Vagina (tissue), 2 donors: ENCODE results near the gene KRTAP5-5. TPM values are rescaled to one million over a fixed set of nuclear protein-coding genes. Genes with fewer than 3 reads are reported as not detected.

Source experiments
- DNase-seq, 2 donors: peaks; one replicate each; pipeline ENCODE4 v3.0.0-alpha.2; 2017; ENCODE audit errors: extremely low spot score in 2 of 2
- H3K27ac ChIP-seq: fragments of 200-600 bp; sonication (generic); one replicate; pipeline ENCODE4 v1.5.1; 2019
- H3K27me3 ChIP-seq: fragments of 200-600 bp; sonication (generic); one replicate; pipeline ENCODE4 v1.5.1; 2019
- H3K36me3 ChIP-seq, 2 donors: fragments of 200-600 bp; sonication (generic); one replicate each; pipeline ENCODE4 v1.5.1; 2017 to 2019
- H3K4me1 ChIP-seq: fragments of 200-600 bp; sonication (generic); one replicate; pipeline ENCODE4 v1.5.1; 2019
- H3K4me3 ChIP-seq, 2 donors: fragments of 200-600 bp; sonication (generic); 1 replicate in 1 of 2; 2 replicates in 1 of 2; pipeline ENCODE4 v1.5.1; 2016 to 2019
- H3K9me3 ChIP-seq: fragments of 200-600 bp; sonication (generic); one replicate; pipeline ENCODE4 v1.5.1; 2019
- CTCF ChIP-seq, 3 experiments: fragments of 450-650 bp in 2 of 3; fragments of 200-600 bp in 1 of 3; sonication (generic) in 1 of 3; IDR thresholded peaks; one replicate each; pipeline ENCODE4 v1.5.1; 2017 to 2019; ENCODE audit warnings: antibody characterized with exemption in 3 of 3, mild to moderate bottlenecking in 2 of 3, moderate library complexity in 2 of 3
- POLR2A ChIP-seq, 2 donors: fragments of 450-650 bp; IDR thresholded peaks; one replicate each; pipeline ENCODE4 v1.6.1; 2017; ENCODE audit warnings: antibody characterized with exemption in 2 of 2, mild to moderate bottlenecking in 2 of 2, moderate library complexity in 2 of 2
- POLR2AphosphoS5 ChIP-seq, 2 donors: sonication (generic); formaldehyde crosslinking; IDR thresholded peaks; one replicate each; pipeline ENCODE4 v1.9.0; 2017; ENCODE audit warnings: antibody characterized with exemption in 2 of 2, mild to moderate bottlenecking in 2 of 2, low read depth in 1 of 2; ENCODE audit not compliant: insufficient read depth in 1 of 2
- intact Hi-C: fragments of 100-400 bp; cut with DNase I; formaldehyde crosslinking; loops from one replicate; pipeline ENCODE4 v1.15.1; 2023
- total RNA-seq: library from RNA; depleted of rRNA; stranded (reverse); fragments of >200 nt; gene quantifications from one replicate; pipeline ENCODE4 v1.2.3, GENCODE V29; 2016

The KRTAP5-5 gene
- total RNA-seq, 1 donor from 2014 or later: not detected

- TF ChIP-seq CTCF (IDR thresholded peaks at IDR 0.05) (no peak), POLR2A (IDR thresholded peaks at IDR 0.05) (no peak), POLR2AphosphoS5 (IDR thresholded peaks at IDR 0.05; ENCODE audit: insufficient read depth in 1 of 2, low read depth in 1 of 2) (no peak)
- H3K4me3 ChIP-seq: no peak overlapping the region
- no peaks in the 10 kb centered on the region for H3K27me3 ChIP-seq
- H3K27ac ChIP-seq: no peak overlapping the region
- no peak for DNase-seq
- H3K36me3 ChIP-seq: no peaks in the 10 kb centered on the region
- intact Hi-C loops: no loop called here
- H3K9me3 ChIP-seq: no peaks in the 10 kb centered on the region
- no peaks in the 10 kb centered on the region for H3K4me1 ChIP-seq
Measured at GRCh38 chr11:1639102-1639620, 9.6 kb downstream of the KRTAP5-5 start.

GRCh38 chr11:1639666-1640065 lies 10.1 kb downstream of the KRTAP5-5 start:
- TF ChIP-seq CTCF (IDR thresholded peaks at IDR 0.05): no peak
- TF ChIP-seq POLR2AphosphoS5 (IDR thresholded peaks at IDR 0.05; ENCODE audit: insufficient read depth in 1 of 2, low read depth in 1 of 2): no peak
- no peak for TF ChIP-seq POLR2A (IDR thresholded peaks at IDR 0.05)
- Histone ChIP-seq H3K27me3 (no peaks in the 10 kb centered on the region), H3K9me3 (no peaks in the 10 kb centered on the region), H3K36me3 (no peaks in the 10 kb centered on the region), H3K27ac (no peak overlapping the region), H3K4me1 (no peaks in the 10 kb centered on the region), H3K4me3 (no peak overlapping the region)
- DNase-seq: no peak
- intact Hi-C loops: no loop called here

- intact Hi-C loops: no loop called here
Measured at GRCh38 chr11:1640076-1640946, 10.7 kb downstream of the KRTAP5-5 start.

GRCh38 chr11:1641096-1641495 lies 11.5 kb downstream of the KRTAP5-5 start:
- no peak for DNase-seq
- TF ChIP-seq POLR2A (IDR thresholded peaks at IDR 0.05) (no peak), POLR2AphosphoS5 (IDR thresholded peaks at IDR 0.05; ENCODE audit: insufficient read depth in 1 of 2, low read depth in 1 of 2) (no peak), CTCF (IDR thresholded peaks at IDR 0.05) (no peak)
- H3K4me3 ChIP-seq: no peak overlapping the region
- H3K9me3 ChIP-seq: no peaks in the 10 kb centered on the region
- H3K4me1 ChIP-seq: no peaks in the 10 kb centered on the region
- no peaks in the 10 kb centered on the region for H3K27me3 ChIP-seq
- intact Hi-C loops: no loop called here
- H3K36me3 ChIP-seq: no peaks in the 10 kb centered on the region
- no peak overlapping the region for H3K27ac ChIP-seq

More at GRCh38 chr11:1640076-1640946, 10.7 kb downstream of the KRTAP5-5 start:
- no peak for DNase-seq
- no peaks in the 10 kb centered on the region for H3K36me3 ChIP-seq
- no peaks in the 10 kb centered on the region for H3K27me3 ChIP-seq
- H3K4me1 ChIP-seq: no peaks in the 10 kb centered on the region
- H3K9me3 ChIP-seq: no peaks in the 10 kb centered on the region
- no peak overlapping the region for H3K4me3 ChIP-seq
- no peak overlapping the region for H3K27ac ChIP-seq
- TF ChIP-seq CTCF (IDR thresholded peaks at IDR 0.05): peak in 2 of 3 experiments; percentile 28 to 42
- no peak for TF ChIP-seq POLR2AphosphoS5 (IDR thresholded peaks at IDR 0.05; ENCODE audit: insufficient read depth in 1 of 2, low read depth in 1 of 2)
- TF ChIP-seq POLR2A (IDR thresholded peaks at IDR 0.05): no peak
